Testis (tissue), 5 donors: ENCODE measurements around the gene C1QTNF4. TPM values are rescaled to one million over a fixed set of nuclear protein-coding genes. Genes with fewer than 3 reads are reported as not detected.
"Not testable (repeated sequence)": the region's sequence is repeated elsewhere in the genome, so short reads cannot be mapped to it uniquely, and the experiment has no call there.

Source experiments
- DNase-seq: peaks from one replicate; pipeline ENCODE4 v3.0.0-alpha.2; 2019
- H3K27ac ChIP-seq, 2 donors: fragments of 200-600 bp; sonication (generic); one replicate each; pipeline ENCODE4 v1.5.1; 2019
- H3K27me3 ChIP-seq: fragments of 200-600 bp; sonication (generic); one replicate; pipeline ENCODE4 v1.5.1; 2019
- H3K36me3 ChIP-seq: fragments of 200-600 bp; sonication (generic); one replicate; pipeline ENCODE4 v1.5.1; 2017; ENCODE audit warnings: low read depth; ENCODE audit errors: missing control alignments
- H3K4me1 ChIP-seq: fragments of 200-600 bp; sonication (generic); one replicate; pipeline ENCODE4 v1.5.1; 2019
- H3K4me3 ChIP-seq, 2 donors: fragments of 200-600 bp; sonication (generic); one replicate each; pipeline ENCODE4 v1.5.1; 2017 to 2019
- H3K9me3 ChIP-seq: fragments of 200-600 bp; sonication (generic); one replicate; pipeline ENCODE4 v1.5.1; 2017
- POLR2A ChIP-seq: fragments of 450-650 bp; IDR thresholded peaks from one replicate; pipeline ENCODE4 v1.6.1; 2017; ENCODE audit warnings: antibody characterized with exemption, mild to moderate bottlenecking, moderate library complexity
- WGBS, 2 donors: methylation state at CpG; one replicate each; pipeline ENCODE4 v1.1.5; 2018; 5-methylcytosine and 5-hydroxymethylcytosine counted together
- intact Hi-C: fragments of 100-400 bp; cut with DNase I; formaldehyde crosslinking; loops from one replicate; pipeline ENCODE4 v1.15.1; 2023; ENCODE audit warnings: low total_unique reads
- long read RNA-seq, 2 donors: transcript quantifications; one replicate each; lab custom pipeline, GENCODE V29; 2026
- polyA plus RNA-seq: library from polyadenylated mRNA; stranded (reverse); fragments of 350-450 nt; fragmentation: Illumina TruSeq; extraction: RNeasy Lipid Tissue Mini Kit (QIAGEN cat#74804); gene quantifications from one replicate; pipeline ENCODE4 v1.2.3, GENCODE V29; 2014; ENCODE audit warnings: low read depth, low replicate concordance; ENCODE audit not compliant: insufficient read depth
- total RNA-seq, 2 donors: library from RNA; depleted of rRNA; stranded (reverse); fragments of >200 nt; gene quantifications; one replicate each; pipeline ENCODE4 v1.2.3, GENCODE V29; 2016
- TF ChIP-seq, protein P1 (sequence below), 3 experiments: fragments of 450-650 bp in 2 of 3; fragments of 200-600 bp in 1 of 3; sonication (generic) in 1 of 3; IDR thresholded peaks; one replicate each; pipeline ENCODE4 v1.5.1; 2016 to 2019; ENCODE audit warnings: antibody characterized with exemption in 3 of 3, mild to moderate bottlenecking in 2 of 3, moderate library complexity in 1 of 3

The C1QTNF4 gene
- total RNA-seq (10 to 100 TPM; 15.4 to 25.1 TPM), polyA plus RNA-seq (2.6 TPM)
- long read RNA-seq, donor 1, transcript C1QTNF4-201 (2 exons, 1,664 nt): major isoform, 6 of 6 reads
- long read RNA-seq, donor 1, partial matches to known transcripts: 0 of 6 reads
- long read RNA-seq, donor 1, other reads (novel, unspliced or antisense): 0 of 6 reads
- long read RNA-seq, donor 2, transcript C1QTNF4-201 (2 exons, 1,664 nt): major isoform, 5 of 5 reads
- long read RNA-seq, donor 2, partial matches to known transcripts: 0 of 5 reads
- long read RNA-seq, donor 2, other reads (novel, unspliced or antisense): 0 of 5 reads

DNA sequence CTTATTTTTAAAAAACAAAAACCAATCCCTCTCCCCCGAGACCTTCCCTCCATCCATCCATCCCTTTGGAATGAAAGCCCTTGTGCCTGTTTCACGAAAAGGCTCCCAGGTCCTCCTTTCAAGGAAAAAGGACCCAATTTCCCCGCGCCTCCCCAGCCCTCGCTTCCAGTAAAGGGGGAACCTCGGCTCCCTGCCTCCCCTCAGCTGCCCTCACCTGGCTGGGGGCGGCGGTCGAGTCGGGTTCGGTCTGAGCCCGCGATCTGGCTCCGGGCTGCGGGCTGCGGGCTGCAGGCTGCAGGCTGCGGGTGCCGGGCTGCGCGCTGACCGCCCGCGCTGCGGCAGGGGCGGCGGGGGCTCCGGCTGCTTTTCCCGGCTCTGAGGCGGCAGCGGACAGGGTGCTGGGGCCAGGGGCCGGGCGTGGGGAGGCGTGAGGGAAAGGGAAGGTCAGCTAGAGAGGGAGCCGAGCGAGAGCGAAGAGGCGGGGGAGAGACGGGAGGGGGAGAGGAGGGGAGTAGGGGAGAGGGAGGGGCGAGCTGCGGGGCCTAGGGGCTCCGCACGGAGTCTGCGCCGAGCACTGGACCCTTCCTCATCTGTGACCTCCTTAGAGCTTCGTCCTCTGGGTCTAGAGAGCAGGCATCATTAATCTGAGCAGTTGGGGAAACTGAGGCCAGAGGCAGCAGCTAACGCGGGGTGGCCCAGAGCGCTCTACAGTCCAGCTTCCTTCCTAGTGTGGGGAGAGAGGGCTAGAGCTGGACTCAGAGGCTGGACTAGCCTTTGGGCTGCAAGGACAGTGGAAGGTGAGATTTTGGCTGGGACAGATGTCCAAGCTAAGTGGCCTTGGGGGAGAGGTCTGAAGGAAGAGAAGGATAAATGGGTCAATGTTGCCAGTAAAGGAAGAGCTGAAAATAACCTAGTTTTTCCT is at the start of gene C1QTNF4:
TSS of gene C1QTNF4 (minus strand) at position 478 of the 922 bp plus-strand sequence. CDS start 3,601 bp downstream, outside the sequence.
- Histone ChIP-seq H3K27me3 (no peaks in the 10 kb centered on the region), H3K4me3 (no peak within 1 kb of the TSS), H3K4me1 (peaks cover 4% of the 10 kb centered on the region), H3K9me3 (no peaks in the 10 kb centered on the region), H3K36me3 (no peaks in the 10 kb centered on the region), H3K27ac (no peak within 1 kb of the TSS)
- DNase-seq: no peak
- TF ChIP-seq, protein P1, sequence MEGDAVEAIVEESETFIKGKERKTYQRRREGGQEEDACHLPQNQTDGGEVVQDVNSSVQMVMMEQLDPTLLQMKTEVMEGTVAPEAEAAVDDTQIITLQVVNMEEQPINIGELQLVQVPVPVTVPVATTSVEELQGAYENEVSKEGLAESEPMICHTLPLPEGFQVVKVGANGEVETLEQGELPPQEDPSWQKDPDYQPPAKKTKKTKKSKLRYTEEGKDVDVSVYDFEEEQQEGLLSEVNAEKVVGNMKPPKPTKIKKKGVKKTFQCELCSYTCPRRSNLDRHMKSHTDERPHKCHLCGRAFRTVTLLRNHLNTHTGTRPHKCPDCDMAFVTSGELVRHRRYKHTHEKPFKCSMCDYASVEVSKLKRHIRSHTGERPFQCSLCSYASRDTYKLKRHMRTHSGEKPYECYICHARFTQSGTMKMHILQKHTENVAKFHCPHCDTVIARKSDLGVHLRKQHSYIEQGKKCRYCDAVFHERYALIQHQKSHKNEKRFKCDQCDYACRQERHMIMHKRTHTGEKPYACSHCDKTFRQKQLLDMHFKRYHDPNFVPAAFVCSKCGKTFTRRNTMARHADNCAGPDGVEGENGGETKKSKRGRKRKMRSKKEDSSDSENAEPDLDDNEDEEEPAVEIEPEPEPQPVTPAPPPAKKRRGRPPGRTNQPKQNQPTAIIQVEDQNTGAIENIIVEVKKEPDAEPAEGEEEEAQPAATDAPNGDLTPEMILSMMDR (IDR thresholded peaks at IDR 0.05): no peak
- intact Hi-C loops: no loop called here
- 3 to 6% methylated on average over 12 to 47 of the region's 48 CpGs for WGBS, 2 donors

DNA sequence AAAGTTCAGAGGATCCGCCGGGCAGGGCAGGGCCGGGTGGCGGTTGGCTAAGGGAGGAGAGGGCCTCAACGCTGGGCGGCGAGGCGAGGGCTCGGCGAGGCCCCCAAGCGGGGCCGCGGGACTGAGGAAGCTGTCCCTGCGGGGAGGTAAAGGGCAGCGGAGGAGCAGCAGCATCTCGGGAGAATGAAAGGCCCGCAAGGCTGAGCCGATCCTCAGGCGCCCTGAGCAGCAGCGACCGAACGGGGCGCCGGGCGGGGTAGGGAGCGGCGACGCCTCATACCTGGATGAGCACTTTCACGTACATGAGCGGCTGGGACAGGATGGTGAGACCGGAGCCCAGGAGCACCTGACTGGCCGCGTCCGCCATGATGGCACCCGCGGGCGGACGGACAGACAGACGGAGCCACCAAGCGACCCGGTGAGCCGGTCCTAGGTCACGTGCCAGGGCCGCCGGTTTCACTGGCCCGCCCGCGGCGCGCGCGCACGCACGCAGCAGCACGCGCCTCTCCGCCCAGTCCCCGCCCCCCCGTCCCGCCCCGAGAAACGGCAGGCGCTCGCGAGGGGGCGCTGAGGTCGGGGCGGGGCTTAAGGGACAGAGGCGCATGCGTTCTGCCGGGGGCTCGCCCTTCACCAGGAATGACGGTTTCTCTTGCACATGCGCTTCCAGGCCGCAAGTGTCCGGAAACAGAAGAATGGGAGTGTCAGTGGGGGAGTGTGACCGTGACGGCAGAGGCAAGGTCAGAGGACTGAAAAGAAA is 48.1 kb upstream of the C1QTNF4 start, which contains the start of gene MTCH2:
TSS of gene MTCH2 (minus strand) at position 461 of the 757 bp plus-strand sequence. CDS start at position 367, 94 bp downstream.
- WGBS, 2 donors: 1% methylated on average over 39 to 40 of the region's 78 CpGs
- Histone ChIP-seq H3K27ac (peak within 1 kb of the TSS; percentile 94), H3K36me3 (no peaks in the 10 kb centered on the region), H3K27me3 (no peaks in the 10 kb centered on the region), H3K4me1 (peaks cover 7% of the 10 kb centered on the region), H3K4me3 (peak within 1 kb of the TSS; percentile 90 to 93), H3K9me3 (no peaks in the 10 kb centered on the region)
- intact Hi-C loops: no loop called here
- DNase-seq: peak; percentile 95
- TF ChIP-seq POLR2A: peak; percentile 53
- TF ChIP-seq, protein P1 (IDR thresholded peaks at IDR 0.05): peak; percentile 21 to 66 (median 53)

DNA sequence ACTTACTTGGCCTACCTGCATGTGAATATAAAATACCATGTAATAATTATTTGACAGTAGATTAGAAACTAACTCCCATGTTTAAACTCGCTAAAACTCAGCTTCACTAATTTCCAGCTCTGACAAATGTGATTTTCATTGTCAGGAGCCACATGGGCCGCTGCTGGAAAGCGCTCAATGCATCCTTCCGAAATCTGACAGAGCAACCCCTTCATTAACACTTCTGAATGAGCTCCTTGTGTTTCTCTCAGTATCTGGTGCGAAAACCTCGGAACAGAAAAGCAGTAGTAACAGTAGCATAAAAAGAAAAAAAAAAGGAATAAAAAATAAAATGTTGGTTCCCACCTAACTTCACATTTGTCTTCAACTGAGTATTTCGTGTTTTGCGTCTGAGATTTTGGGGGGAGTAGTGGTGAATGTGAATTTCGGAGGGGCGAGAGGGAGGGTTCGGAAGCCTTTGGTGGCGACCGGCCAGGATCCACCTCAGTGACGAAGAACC is 47.4 kb upstream of the C1QTNF4 start:
- Histone ChIP-seq H3K36me3 (no peaks in the 10 kb centered on the region), H3K4me1 (peaks cover 7% of the 10 kb centered on the region), H3K27me3 (no peaks in the 10 kb centered on the region), H3K4me3 (peak overlapping the region; percentile 90 to 93), H3K27ac (peak overlapping the region; percentile 94), H3K9me3 (no peaks in the 10 kb centered on the region)
- WGBS, 2 donors: 1 to 6% methylated on average over 13 to 14 of the region's 14 CpGs
- intact Hi-C loops: no loop called here
- no peak for TF ChIP-seq POLR2A
- TF ChIP-seq, protein P1 (IDR thresholded peaks at IDR 0.05): no peak
- DNase-seq: no peak

DNA sequence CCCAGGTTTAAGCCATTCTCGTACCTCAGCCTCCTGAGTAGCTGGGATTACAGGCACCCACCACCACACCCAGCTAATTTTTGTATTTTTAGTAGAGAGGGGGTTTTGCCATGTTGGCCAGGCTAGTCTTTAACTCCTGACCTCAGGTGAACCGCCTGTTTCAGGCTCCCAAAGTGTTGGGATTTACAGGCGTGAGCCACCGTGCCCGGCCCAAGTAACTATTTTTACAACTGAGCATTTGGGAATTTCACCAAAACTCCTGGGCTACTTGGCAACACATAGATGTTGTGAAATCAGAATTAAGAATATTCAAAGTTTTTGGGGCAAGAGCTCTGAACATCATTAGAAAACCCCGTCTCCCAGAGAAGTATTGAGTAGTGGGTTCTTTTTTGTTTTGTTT is 46.3 kb upstream of the C1QTNF4 start:
- not testable (repeated sequence) for H3K27ac ChIP-seq

DNA sequence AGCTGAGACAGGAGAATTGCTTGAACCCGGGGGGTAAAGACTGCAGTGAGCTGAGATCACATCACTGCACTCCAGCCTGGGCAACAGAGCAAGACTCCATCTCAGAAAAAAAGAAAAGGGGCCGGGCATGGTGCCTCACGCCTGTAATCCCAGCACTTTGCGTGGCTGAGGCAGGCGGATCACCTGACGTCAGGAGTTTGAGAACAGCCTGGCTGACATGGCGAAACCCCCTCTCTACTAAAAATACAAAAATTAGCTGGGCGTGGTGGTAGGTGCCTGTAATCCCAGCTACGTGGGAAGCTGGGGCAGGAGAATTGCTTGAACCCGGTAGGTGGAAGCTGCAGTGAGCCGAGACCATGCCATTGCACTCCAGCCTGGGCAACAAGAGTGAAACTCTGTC is 42.1 kb upstream of the C1QTNF4 start:
- DNase-seq, H3K36me3 ChIP-seq, H3K27me3 ChIP-seq, H3K4me1 ChIP-seq, H3K4me3 ChIP-seq, intact Hi-C loops, H3K9me3 ChIP-seq: not testable (repeated sequence)
- WGBS, 2 donors: 93 to 94% methylated on average over 11 of the region's 11 CpGs
- H3K27ac ChIP-seq: peak overlapping the region; percentile 59 to 87

More for the DNA sequence above, 46.3 kb upstream of the C1QTNF4 start:
- H3K27me3 ChIP-seq, intact Hi-C loops, H3K36me3 ChIP-seq, H3K9me3 ChIP-seq, H3K4me3 ChIP-seq, H3K4me1 ChIP-seq, DNase-seq: not testable (repeated sequence)
- WGBS, 2 donors: 47 to 59% methylated on average over 6 of the region's 6 CpGs
